ENCODE data around the gene FCRL1.

GRCh38 chr1:157785248-157785647 is 34.7 kb downstream of the FCRL1 start:
- no peak for TF ChIP-seq POU6F1 (CRISPR knock-in tag; IDR thresholded peaks at IDR 0.05; ENCODE audit: borderline replicate concordance, low read depth)
- TF ChIP-seq PATZ1 (CRISPR knock-in tag; IDR thresholded peaks at IDR 0.05; ENCODE audit: borderline replicate concordance): no peak
- TF ChIP-seq CSRNP3 (CRISPR knock-in tag; IDR thresholded peaks at IDR 0.05): no peak
- TF ChIP-seq ARNTL (CRISPR knock-in tag; IDR thresholded peaks at IDR 0.05; ENCODE audit: borderline replicate concordance, low read depth): no peak
- TF ChIP-seq ZFP30 (CRISPR knock-in tag; IDR thresholded peaks at IDR 0.05): no peak
- TF ChIP-seq TSHZ2 (CRISPR knock-in tag; IDR thresholded peaks at IDR 0.05): no peak
- TF ChIP-seq ESRRG (CRISPR knock-in tag; IDR thresholded peaks at IDR 0.05): no peak

Data from SK-N-SH treated with all-trans-retinoic acid at 6 μM for 48 hours (cell line).